ENCODE data around the gene ITM2B. TPM values are rescaled to one million over a fixed set of nuclear protein-coding genes. Genes with fewer than 3 reads are reported as not detected.

The ITM2B gene
- total and polyA plus RNA-seq, 2 experiments from 2014 or later = 139 to 318 TPM

DNA sequence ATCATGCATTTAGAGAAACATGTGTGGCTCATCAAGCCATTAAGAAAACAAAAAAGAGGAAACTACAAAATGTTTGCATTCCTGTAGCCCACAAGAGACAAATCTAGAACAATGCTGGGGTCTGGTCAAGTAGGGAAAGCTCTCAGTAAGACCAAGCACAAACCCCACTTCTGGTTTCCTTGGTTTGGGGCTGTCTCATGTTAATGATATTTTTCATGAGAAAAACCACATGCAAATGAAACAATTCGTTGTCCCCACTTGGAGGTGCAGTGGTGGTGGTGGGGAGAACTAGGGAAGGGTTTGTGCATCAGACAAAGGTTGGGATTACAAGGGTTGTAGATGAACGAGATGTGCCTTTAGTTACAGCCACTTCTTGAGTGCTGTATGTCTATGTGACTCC is 63.5 kb downstream of the ITM2B start:
- Histone ChIP-seq H3K4me3 (no peak overlapping the region), H2AFZ (no peak overlapping the region), H3K27ac (ENCODE audit: low read depth) (no peak overlapping the region), H3K79me2 (replicated peaks; ENCODE audit: insufficient read depth) (no peaks in the 10 kb centered on the region), H3K36me3 (ENCODE audit: insufficient read depth) (no peaks in the 10 kb centered on the region), H4K20me1 (replicated peaks; ENCODE audit: insufficient read depth) (no peaks in the 10 kb centered on the region), H3F3A (replicated peaks; ENCODE audit: low read depth) (no peaks in the 10 kb centered on the region), H3K4me1 (ENCODE audit: insufficient read depth) (no peaks in the 10 kb centered on the region), H3K27me3 (ENCODE audit: insufficient read depth) (no peaks in the 10 kb centered on the region), H3K9me2 (ENCODE audit: insufficient read depth) (peaks cover 6% of the 10 kb centered on the region; the same call in 1 of the 2 replicates), H3K4me2 (no peak overlapping the region)
- Mint-ChIP-seq H3K9me3 (no peaks in the 10 kb centered on the region), H3K36me3 (ENCODE audit: low read depth) (no peaks in the 10 kb centered on the region), H3K27me3 (ENCODE audit: insufficient read depth, low read depth, poor library complexity) (no peaks in the 10 kb centered on the region), H3K4me1 (no peaks in the 10 kb centered on the region), H3K4me3 (no peak overlapping the region), H3K27ac (no peak overlapping the region)
- TF ChIP-seq STAT1 (IDR thresholded peaks at IDR 0.05; ENCODE audit: unreplicated experiment) = no peak
- TF ChIP-seq, protein P1, sequence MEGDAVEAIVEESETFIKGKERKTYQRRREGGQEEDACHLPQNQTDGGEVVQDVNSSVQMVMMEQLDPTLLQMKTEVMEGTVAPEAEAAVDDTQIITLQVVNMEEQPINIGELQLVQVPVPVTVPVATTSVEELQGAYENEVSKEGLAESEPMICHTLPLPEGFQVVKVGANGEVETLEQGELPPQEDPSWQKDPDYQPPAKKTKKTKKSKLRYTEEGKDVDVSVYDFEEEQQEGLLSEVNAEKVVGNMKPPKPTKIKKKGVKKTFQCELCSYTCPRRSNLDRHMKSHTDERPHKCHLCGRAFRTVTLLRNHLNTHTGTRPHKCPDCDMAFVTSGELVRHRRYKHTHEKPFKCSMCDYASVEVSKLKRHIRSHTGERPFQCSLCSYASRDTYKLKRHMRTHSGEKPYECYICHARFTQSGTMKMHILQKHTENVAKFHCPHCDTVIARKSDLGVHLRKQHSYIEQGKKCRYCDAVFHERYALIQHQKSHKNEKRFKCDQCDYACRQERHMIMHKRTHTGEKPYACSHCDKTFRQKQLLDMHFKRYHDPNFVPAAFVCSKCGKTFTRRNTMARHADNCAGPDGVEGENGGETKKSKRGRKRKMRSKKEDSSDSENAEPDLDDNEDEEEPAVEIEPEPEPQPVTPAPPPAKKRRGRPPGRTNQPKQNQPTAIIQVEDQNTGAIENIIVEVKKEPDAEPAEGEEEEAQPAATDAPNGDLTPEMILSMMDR (conservative IDR thresholded peaks at IDR 0.05; ENCODE audit: low read depth in 2 of 2) = no peak
- no peak for TF ChIP-seq EZH2phosphoT487 (IDR thresholded peaks at IDR 0.05; ENCODE audit: unreplicated experiment)
- no peak for TF ChIP-seq POLR2AphosphoS5 (IDR thresholded peaks at IDR 0.05; ENCODE audit: low read depth)
- no peak for TF ChIP-seq CREB1 (CRISPR knock-in tag; IDR thresholded peaks at IDR 0.05; ENCODE audit: low read depth)
- TF ChIP-seq EZH2 (IDR thresholded peaks at IDR 0.05; ENCODE audit: low read depth, unreplicated experiment) = no peak
- TF ChIP-seq, protein P2, sequence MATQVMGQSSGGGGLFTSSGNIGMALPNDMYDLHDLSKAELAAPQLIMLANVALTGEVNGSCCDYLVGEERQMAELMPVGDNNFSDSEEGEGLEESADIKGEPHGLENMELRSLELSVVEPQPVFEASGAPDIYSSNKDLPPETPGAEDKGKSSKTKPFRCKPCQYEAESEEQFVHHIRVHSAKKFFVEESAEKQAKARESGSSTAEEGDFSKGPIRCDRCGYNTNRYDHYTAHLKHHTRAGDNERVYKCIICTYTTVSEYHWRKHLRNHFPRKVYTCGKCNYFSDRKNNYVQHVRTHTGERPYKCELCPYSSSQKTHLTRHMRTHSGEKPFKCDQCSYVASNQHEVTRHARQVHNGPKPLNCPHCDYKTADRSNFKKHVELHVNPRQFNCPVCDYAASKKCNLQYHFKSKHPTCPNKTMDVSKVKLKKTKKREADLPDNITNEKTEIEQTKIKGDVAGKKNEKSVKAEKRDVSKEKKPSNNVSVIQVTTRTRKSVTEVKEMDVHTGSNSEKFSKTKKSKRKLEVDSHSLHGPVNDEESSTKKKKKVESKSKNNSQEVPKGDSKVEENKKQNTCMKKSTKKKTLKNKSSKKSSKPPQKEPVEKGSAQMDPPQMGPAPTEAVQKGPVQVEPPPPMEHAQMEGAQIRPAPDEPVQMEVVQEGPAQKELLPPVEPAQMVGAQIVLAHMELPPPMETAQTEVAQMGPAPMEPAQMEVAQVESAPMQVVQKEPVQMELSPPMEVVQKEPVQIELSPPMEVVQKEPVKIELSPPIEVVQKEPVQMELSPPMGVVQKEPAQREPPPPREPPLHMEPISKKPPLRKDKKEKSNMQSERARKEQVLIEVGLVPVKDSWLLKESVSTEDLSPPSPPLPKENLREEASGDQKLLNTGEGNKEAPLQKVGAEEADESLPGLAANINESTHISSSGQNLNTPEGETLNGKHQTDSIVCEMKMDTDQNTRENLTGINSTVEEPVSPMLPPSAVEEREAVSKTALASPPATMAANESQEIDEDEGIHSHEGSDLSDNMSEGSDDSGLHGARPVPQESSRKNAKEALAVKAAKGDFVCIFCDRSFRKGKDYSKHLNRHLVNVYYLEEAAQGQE (IDR thresholded peaks at IDR 0.05; ENCODE audit: unreplicated experiment) = no peak
- TF ChIP-seq ZNF331 (CRISPR knock-in tag; IDR thresholded peaks at IDR 0.05; ENCODE audit: low read depth) = no peak
- TF ChIP-seq, protein P3, sequence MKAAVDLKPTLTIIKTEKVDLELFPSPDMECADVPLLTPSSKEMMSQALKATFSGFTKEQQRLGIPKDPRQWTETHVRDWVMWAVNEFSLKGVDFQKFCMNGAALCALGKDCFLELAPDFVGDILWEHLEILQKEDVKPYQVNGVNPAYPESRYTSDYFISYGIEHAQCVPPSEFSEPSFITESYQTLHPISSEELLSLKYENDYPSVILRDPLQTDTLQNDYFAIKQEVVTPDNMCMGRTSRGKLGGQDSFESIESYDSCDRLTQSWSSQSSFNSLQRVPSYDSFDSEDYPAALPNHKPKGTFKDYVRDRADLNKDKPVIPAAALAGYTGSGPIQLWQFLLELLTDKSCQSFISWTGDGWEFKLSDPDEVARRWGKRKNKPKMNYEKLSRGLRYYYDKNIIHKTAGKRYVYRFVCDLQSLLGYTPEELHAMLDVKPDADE (IDR thresholded peaks at IDR 0.05) = no peak
- TF ChIP-seq NANOG (IDR thresholded peaks at IDR 0.05; ENCODE audit: borderline replicate concordance) = no peak
- TF ChIP-seq, protein P4, sequence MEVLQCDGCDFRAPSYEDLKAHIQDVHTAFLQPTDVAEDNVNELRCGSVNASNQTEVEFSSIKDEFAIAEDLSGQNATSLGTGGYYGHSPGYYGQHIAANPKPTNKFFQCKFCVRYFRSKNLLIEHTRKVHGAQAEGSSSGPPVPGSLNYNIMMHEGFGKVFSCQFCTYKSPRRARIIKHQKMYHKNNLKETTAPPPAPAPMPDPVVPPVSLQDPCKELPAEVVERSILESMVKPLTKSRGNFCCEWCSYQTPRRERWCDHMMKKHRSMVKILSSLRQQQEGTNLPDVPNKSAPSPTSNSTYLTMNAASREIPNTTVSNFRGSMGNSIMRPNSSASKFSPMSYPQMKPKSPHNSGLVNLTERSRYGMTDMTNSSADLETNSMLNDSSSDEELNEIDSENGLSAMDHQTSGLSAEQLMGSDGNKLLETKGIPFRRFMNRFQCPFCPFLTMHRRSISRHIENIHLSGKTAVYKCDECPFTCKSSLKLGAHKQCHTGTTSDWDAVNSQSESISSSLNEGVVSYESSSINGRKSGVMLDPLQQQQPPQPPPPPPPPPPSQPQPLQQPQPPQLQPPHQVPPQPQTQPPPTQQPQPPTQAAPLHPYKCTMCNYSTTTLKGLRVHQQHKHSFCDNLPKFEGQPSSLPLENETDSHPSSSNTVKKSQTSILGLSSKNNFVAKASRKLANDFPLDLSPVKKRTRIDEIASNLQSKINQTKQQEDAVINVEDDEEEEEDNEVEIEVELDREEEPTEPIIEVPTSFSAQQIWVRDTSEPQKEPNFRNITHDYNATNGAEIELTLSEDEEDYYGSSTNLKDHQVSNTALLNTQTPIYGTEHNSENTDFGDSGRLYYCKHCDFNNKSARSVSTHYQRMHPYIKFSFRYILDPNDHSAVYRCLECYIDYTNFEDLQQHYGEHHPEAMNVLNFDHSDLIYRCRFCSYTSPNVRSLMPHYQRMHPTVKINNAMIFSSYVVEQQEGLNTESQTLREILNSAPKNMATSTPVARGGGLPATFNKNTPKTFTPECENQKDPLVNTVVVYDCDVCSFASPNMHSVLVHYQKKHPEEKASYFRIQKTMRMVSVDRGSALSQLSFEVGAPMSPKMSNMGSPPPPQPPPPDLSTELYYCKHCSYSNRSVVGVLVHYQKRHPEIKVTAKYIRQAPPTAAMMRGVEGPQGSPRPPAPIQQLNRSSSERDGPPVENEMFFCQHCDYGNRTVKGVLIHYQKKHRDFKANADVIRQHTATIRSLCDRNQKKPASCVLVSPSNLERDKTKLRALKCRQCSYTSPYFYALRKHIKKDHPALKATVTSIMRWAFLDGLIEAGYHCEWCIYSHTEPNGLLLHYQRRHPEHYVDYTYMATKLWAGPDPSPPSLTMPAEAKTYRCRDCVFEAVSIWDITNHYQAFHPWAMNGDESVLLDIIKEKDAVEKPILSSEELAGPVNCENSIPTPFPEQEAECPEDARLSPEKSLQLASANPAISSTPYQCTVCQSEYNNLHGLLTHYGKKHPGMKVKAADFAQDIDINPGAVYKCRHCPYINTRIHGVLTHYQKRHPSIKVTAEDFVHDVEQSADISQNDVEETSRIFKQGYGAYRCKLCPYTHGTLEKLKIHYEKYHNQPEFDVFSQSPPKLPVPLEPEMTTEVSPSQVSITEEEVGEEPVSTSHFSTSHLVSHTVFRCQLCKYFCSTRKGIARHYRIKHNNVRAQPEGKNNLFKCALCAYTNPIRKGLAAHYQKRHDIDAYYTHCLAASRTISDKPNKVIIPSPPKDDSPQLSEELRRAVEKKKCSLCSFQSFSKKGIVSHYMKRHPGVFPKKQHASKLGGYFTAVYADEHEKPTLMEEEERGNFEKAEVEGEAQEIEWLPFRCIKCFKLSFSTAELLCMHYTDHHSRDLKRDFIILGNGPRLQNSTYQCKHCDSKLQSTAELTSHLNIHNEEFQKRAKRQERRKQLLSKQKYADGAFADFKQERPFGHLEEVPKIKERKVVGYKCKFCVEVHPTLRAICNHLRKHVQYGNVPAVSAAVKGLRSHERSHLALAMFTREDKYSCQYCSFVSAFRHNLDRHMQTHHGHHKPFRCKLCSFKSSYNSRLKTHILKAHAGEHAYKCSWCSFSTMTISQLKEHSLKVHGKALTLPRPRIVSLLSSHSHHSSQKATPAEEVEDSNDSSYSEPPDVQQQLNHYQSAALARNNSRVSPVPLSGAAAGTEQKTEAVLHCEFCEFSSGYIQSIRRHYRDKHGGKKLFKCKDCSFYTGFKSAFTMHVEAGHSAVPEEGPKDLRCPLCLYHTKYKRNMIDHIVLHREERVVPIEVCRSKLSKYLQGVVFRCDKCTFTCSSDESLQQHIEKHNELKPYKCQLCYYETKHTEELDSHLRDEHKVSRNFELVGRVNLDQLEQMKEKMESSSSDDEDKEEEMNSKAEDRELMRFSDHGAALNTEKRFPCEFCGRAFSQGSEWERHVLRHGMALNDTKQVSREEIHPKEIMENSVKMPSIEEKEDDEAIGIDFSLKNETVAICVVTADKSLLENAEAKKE (CRISPR knock-in tag; IDR thresholded peaks at IDR 0.05) = no peak
- no peak for TF ChIP-seq JUNB (IDR thresholded peaks at IDR 0.05; ENCODE audit: unreplicated experiment)
- no peak for TF ChIP-seq ZNF114 (CRISPR knock-in tag; IDR thresholded peaks at IDR 0.05)
- DNase-seq (ENCODE audit: low spot score) = no peak
- no peak for ATAC-seq

All from GM23338 (cell line).